ENCODE data around the gene NFIX. TPM values are rescaled to one million over a fixed set of nuclear protein-coding genes. Genes with fewer than 3 reads are reported as not detected.

NFIX gene
- total RNA-seq, 1 donor from 2014 or later, result 2.6 TPM

GRCh38 chr19:13079542-13079986 is 84.3 kb downstream of the NFIX start:
- Mint-ChIP-seq H3K4me1 (no peaks in the 10 kb centered on the region), H3K4me3 (no peak overlapping the region), H3K27ac (no peak overlapping the region), H3K27me3 (peaks cover 6% of the 10 kb centered on the region), H3K36me3 (ENCODE audit: low read depth) (no peaks in the 10 kb centered on the region), H3K9me3 (no peaks in the 10 kb centered on the region)
- intact Hi-C loops (cut with micrococcal nuclease), result no loop called here
- ChIA-PET POLR2A (no interaction called here), CTCF (interaction anchor here (1.1 kb wide), 1 partner anchor 19 kb away, joined by 3 read pairs; no protein-coding TSS in a partner anchor)
- no peak for ATAC-seq (ENCODE audit: low read depth)
- TF ChIP-seq CTCF (IDR thresholded peaks at IDR 0.05), result no peak
- no peak for DNase-seq

GRCh38 chr19:13082192-13083007 is 87.1 kb downstream of the NFIX start:
- POLR2A ChIA-PET, result no interaction called here
- no peak for TF ChIP-seq CTCF (IDR thresholded peaks at IDR 0.05)
- CTCF ChIA-PET, result interaction anchor here (0.9 kb wide), 1 partner anchor 11 kb away, joined by 3 read pairs; no protein-coding TSS in a partner anchor
- Mint-ChIP-seq H3K4me3 (no peak overlapping the region), H3K27ac (no peak overlapping the region), H3K27me3 (peaks cover 4% of the 10 kb centered on the region), H3K4me1 (no peaks in the 10 kb centered on the region), H3K36me3 (ENCODE audit: low read depth) (no peaks in the 10 kb centered on the region), H3K9me3 (no peaks in the 10 kb centered on the region)
- ATAC-seq (ENCODE audit: low read depth), result no peak
- DNase-seq, result no peak
- intact Hi-C loops (cut with micrococcal nuclease), result no loop called here

GRCh38 chr19:13083008-13083404 is 87.7 kb downstream of the NFIX start:
- Mint-ChIP-seq H3K4me1 (no peaks in the 10 kb centered on the region), H3K27me3 (peaks cover 4% of the 10 kb centered on the region), H3K36me3 (ENCODE audit: low read depth) (no peaks in the 10 kb centered on the region), H3K27ac (no peak overlapping the region), H3K4me3 (no peak overlapping the region), H3K9me3 (no peaks in the 10 kb centered on the region)
- ATAC-seq (ENCODE audit: low read depth) (no peak), DNase-seq (no peak)
- POLR2A ChIA-PET, result no interaction called here
- TF ChIP-seq CTCF (IDR thresholded peaks at IDR 0.05), result no peak
- intact Hi-C loops (cut with micrococcal nuclease), result no loop called here
- CTCF ChIA-PET, result interaction anchor here (0.9 kb wide), 1 partner anchor 10 kb away, joined by 3 read pairs; no protein-coding TSS in a partner anchor

- H3K4me1 Mint-ChIP-seq, result no peaks in the 10 kb centered on the region
- intact Hi-C loops (cut with micrococcal nuclease), result no loop called here
- no peak overlapping the region for H3K4me3 Mint-ChIP-seq
- no peaks in the 10 kb centered on the region for H3K36me3 Mint-ChIP-seq (ENCODE audit: low read depth)
- POLR2A ChIA-PET, result no interaction called here
- H3K27me3 Mint-ChIP-seq, result peaks cover 6% of the 10 kb centered on the region
- DNase-seq, result no peak
- H3K9me3 Mint-ChIP-seq, result no peaks in the 10 kb centered on the region
- CTCF ChIA-PET, result interaction anchor here (0.9 kb wide), 1 partner anchor 10 kb away, joined by 3 read pairs; no protein-coding TSS in a partner anchor
- TF ChIP-seq CTCF (IDR thresholded peaks at IDR 0.05), result no peak
- no peak overlapping the region for H3K27ac Mint-ChIP-seq
- ATAC-seq (ENCODE audit: low read depth), result no peak
Measured at GRCh38 chr19:13083627-13084026, 88.4 kb downstream of the NFIX start.

- intact Hi-C loops (cut with micrococcal nuclease), result no loop called here
- no peaks in the 10 kb centered on the region for H3K9me3 Mint-ChIP-seq
- H3K36me3 Mint-ChIP-seq (ENCODE audit: low read depth), result no peaks in the 10 kb centered on the region
- peaks cover 6% of the 10 kb centered on the region for H3K27me3 Mint-ChIP-seq
- no peak overlapping the region for H3K4me3 Mint-ChIP-seq
- H3K4me1 Mint-ChIP-seq, result no peaks in the 10 kb centered on the region
- no peak for DNase-seq
- POLR2A ChIA-PET, result interaction anchor here (0.6 kb wide), 1 partner anchor 114 kb away, joined by 3 read pairs; no protein-coding TSS in a partner anchor
- ATAC-seq (ENCODE audit: low read depth), result no peak
- H3K27ac Mint-ChIP-seq, result no peak overlapping the region
- CTCF ChIA-PET, result no interaction called here
- TF ChIP-seq CTCF (IDR thresholded peaks at IDR 0.05), result no peak
Measured at GRCh38 chr19:13085666-13086065, 90.4 kb downstream of the NFIX start.

Measured in activated B cell treated with CpG ODN at 0.5 μM for 24 hours (primary cell).